NCI-H2196 treated with DMSO at 0.1 percent for 48 hours (cell line): ENCODE measurements around the gene ATF2.
"Not testable (repeated sequence)": the region's sequence is repeated elsewhere in the genome, so short reads cannot be mapped to it uniquely, and the experiment has no call there.

ENCODE experiments used
- DNase-seq: peaks from one replicate; lab custom pipeline; 2025; ENCODE audit not compliant: unreplicated experiment; lab: John Stamatoyannopoulos, UW

ATF2 gene

DNA sequence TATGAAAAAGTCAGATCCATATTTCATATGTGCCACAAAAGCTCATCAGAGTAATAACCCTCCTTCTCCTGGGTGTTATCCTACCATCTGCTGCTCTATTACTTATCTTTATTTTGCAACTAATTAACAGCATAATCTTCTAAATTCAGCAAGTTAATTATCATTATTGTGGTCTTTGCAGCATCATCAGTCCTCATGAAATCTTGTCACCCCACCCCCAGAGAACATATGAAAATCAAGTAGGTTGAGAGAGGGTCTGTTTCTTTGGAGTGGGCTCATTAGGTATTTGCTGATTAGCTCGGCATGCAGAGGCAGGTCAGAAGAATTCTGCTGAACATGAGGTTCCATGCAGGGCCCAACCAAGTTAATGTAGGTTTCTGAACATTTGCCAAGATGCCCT, 64.8 kb downstream of the ATF2 start:
- DNase-seq, result no peak

DNA sequence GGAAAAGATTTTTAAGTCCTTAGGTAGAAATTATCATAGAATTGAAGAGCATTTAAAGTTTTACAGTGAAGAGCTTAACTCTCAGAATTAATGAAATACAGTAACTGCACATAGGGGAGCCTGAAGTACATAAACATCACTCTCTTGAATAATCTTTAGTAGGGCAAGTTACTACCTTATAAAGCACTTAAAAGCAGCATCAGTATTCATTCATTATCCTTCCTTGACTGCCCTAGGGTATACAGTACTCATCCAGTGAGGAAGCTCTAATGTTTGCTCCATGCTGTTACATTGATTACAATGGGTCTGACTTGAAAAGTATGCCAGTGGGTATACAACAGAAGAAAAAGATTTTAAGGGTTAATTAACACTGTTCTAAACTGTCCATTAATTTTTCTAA, 66.5 kb downstream of the ATF2 start:
- DNase-seq, result no peak

DNA sequence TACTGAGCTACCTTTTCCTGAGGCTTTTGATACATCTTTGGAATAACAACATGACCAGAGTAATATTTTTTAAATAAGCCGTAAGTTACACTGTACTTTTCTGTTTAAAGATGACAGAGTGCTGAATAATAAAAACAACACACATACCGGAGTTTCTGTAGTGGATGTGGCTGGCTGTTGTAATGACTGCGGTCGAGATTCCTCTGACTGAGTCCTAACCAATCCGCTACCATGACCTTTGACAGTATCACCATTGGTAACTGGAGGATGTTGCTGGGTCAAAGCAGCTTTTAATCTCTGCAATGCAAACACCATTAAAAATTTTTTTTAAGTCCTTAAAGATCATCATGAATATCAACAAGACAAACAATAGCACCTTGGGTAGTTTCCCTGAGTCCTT, 70.7 kb downstream of the ATF2 start:
- DNase-seq, result no peak

DNA sequence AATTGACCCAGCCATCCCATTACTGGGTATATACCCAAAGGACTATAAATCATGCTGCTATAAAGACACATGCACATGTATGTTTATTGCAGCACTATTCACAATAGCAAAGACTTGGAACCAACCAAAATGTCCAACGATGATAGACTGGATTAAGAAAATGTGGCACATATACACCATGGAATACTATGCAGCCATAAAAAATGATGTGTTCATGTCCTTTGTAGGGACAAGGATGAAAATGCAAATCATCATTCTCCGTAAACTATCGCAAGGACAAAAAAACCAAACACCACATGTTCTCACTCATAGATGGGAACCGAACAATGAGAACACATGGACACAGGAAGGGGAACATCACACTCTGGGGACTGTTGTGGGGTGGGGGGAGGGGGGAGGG, 83.9 kb downstream of the ATF2 start:
- DNase-seq, result not testable (repeated sequence)

DNA sequence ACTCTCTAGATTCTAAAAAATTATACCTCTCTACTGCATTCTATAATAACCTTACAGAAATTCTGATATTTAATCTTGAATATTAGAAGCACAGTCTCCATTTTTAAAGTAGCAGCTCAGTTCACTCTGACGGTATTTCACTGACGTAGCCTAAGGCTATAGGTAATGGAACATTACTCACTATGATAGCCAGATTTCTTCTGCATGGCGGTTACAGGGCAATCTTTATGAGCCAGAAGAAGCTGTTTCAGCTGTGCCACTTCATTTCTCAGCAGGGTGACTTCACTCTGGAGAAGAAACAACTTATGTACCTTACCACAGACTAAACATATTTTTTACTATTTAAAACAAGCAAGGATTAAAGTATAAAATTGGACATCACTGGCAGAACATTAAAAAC, 87.5 kb downstream of the ATF2 start:
- DNase-seq, result no peak

DNA sequence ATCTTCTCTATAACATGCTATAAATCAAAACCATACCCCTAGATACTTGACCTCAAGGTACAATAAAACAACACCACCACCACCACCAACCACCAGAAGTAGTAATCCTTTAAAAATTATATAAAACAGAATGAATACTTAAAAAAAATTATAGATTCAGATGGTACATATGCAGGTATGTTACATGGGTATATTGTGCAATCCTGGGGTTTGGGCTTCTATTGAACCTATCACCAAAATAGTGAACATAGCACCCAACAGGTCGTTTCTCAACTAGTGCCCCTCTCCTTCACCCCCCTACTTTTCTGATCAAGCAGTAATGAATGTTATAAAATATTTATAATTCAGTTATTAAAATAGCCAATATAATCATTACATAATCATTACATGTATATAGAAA, 91.7 kb downstream of the ATF2 start:
- DNase-seq, result no peak

DNA sequence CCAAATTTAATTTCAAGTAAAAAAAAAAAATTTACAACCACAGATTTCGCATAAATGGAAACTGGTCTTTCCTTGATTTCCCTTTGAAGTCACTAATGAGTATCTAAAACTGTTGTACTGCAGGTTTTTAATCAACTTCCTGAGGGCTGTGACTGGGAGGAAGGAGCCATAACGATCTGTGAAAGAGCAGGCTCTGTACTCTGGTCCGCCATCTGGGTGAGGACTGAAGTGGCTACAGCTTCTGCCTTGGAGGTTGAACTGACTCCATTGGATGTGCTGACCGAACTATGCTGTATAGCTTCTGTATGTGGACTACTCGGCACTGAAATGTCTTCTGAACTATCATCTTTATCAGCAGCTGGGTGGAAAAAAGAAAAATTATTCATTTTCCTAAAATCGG, 93.5 kb downstream of the ATF2 start:
- no peak for DNase-seq

DNA sequence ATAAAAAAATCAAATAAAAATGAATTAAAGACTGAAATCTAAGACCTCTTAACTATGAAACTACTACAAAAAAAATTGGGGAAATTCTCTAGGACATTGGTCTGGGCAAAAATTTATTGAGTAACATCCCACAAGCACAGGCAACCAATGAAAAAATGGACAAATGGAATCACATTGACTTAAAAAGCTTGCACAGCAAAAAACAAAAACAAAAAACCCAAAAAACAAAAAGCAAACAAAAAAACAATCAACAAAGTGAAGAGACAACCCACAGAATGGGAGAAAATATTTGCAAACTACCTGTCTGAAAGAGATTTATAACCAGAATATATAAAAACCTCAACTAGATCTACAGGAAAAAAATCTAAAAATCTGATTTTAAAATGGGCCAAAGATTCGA, 99.5 kb downstream of the ATF2 start:
- DNase-seq, result no peak

DNA sequence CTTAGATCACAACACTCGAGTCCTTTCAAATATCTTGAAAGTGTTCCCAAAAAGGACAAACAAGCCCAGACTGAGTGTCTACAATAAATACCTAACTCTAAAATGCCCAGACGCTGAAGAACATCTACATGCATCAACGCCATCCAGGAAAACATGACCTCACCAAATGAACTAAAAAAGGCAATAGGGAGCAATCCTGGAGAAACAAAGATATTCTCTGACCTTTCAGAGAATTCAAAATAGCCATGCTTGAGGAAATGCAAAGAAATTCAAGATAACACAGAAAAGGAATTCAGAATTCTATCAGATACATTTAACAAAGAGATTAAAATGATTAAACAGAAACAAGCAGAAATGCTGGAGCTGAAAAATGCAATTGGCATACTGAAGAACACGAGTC, 101.6 kb downstream of the ATF2 start:
- no peak for DNase-seq

DNA sequence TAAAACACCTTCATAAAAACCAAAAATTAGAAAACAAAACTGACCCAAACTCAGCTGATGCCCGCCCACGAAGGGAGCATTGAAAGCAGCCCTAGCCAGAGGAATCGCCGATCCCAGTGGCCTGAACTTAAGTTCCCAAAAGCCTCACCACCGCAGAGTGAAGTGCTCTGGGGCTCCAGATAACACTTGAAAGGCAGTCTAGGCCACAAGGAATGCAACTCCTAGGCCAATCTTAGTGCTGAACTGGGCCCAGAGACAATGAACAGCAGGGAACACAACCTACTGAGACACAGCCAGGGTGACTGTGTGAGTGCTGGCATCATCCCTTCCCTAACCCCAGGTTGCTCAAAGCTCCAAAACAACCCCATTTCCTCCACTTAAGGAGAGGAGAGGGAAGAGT, 103.2 kb downstream of the ATF2 start:
- no peak for DNase-seq

DNA sequence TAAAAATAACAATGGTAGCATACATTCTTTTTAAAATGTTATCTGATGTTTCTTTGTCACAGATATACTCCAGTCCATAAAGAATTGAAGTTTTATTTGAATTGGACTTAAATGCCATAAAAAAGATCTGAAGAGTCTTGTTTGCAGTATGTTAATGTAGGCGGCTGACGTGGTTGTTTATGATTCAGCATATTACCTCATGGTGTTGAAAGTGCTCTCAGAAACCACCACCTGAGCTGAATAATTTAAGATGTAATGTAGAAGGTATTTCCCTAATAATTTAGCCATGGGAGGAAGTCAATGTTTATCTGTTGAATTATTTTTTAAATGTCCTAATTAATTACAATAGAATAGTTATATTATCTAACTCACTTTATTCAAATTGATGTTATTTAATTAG, 104.3 kb downstream of the ATF2 start:
- no peak for DNase-seq

DNA sequence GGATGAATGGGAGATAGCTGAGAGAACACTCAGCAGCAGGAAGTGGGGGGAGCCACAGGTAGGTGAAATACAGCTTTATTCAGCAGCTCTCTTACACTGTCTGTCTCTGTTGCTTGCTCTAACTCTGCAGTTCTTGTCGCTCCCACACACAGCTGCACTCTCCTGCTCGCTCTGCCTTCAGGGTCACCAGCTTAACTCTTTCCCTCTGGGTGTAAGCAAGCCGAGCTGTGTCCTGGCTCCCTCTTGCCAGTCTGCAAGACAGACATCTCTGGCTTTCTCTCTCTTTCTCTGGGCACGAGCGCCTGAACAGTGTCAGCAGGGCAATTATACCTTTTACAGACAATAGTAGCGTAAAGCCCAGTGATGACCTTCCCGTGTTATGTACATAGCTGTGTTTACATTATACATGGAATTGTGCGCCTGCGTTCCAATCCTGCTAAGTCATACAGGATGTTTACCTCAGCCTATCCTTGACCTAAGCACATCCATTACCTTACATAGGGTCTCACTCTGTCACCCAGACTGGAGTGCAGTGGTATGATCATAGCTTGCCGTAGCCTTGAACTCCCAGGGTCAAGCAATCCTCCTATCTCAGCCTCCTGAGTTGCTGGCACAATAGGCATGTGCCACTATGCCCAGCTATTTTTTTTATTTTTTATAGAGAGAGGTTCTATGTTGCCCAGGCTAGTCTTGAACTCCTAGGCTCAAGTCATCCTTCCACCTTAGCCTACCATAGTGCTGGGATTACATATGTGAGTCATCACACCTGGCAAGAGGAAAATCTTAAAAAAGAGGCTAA, 105.0 kb downstream of the ATF2 start:
- DNase-seq, result no peak

DNA sequence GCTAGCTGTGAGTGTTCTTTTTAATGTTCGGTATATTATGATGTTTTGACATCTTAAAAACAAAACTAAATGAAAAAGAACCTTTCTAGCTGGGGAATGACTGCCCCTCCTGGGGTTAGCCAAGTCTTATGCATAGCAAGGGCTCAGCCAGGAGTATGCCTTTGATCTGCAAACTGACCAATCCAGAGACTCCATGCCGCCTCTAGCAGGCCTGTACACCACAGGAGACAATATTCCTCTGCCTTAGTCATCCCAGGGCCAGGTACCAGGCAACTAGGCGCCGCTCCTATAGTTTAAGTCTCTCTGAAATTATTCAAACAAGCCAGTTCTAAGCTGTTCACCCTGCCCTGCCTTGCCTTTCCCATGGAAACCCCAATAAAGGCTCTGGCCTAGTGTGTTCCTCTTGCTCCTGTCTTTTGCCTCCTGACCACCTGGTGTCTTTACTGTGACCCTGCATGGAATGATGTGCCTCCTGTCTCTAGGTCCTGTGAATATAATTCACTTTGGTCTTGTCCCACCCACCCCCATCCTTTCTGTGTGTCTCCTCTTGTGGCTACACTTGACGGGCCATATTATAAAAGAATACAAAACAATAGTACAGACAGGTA, 110.8 kb downstream of the ATF2 start:
- no peak for DNase-seq

DNA sequence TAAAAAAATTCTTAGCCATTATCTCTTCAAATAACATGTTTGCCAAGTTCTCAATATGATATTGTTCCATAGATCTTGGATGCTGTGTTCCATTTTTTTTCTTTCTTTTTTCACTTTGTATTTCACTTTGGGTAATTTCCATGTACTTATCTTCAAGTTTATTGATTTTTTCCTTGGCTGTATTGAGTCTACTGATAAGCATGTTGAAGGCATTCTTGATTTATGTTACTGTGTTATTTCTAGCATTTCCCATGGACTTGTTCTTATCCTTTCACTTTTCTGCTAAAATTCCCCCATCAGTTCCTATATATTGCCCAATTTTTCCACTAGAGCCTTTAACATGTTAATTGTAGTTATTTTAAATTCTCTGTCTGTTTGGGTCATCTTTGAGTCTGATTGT, 112.0 kb downstream of the ATF2 start:
- no peak for DNase-seq

DNA sequence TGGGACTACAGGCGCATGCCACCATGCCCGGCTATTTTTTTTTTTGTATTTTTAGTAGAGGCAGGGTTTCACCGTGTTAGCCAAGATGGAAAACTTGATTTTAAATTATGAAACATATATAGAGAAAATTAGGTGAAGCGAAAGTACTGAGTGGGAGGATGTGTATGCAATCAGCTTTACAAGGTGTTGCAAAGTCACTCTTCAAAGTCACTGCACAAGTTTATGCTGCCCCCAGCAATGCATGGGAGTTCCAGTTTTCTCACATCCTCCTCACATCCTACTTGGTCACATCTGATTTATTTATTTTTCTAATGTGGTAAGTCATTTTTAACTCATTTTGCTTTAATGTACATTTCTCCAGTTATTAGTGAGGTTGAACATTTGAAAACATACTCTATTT, 113.7 kb downstream of the ATF2 start:
- no peak for DNase-seq

DNA sequence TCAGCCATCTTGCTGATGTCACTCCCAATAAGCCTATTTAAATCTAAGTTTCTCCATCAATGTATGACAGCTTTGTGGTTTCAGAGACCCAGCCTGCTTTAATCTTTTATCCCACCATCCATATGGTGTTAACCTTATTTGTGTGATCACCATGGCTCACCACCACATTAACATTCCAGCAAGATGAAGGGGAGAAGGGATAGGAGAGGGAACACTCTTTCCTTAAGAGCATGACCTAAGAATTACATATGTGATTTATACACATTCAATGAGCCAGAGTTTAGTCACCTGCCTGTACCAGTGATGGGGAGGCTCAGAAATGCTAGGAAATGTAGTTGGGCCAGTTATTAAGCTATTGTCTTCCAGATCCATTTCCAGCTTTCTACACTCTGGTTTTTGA, 118.3 kb downstream of the ATF2 start:
- DNase-seq, result no peak

DNA sequence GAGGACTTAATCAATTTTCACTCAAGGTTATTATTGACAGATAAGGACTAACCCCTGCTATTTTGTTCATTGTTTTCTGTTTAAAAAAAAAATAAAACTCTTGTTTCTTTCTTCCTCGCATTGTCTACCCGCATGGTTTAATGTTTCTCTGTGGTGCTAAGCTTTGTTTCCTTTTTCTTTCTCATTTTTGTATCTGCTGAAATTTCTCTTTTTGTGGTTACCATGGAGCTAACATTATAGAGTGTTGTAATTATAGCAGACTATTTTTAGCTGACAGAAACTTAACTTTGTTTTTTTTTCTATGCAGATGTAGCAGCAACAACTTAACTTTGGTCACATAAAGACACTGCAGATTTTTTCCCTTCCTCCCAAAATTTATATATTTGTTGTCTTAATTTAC, 119.7 kb downstream of the ATF2 start:
- no peak for DNase-seq

DNA sequence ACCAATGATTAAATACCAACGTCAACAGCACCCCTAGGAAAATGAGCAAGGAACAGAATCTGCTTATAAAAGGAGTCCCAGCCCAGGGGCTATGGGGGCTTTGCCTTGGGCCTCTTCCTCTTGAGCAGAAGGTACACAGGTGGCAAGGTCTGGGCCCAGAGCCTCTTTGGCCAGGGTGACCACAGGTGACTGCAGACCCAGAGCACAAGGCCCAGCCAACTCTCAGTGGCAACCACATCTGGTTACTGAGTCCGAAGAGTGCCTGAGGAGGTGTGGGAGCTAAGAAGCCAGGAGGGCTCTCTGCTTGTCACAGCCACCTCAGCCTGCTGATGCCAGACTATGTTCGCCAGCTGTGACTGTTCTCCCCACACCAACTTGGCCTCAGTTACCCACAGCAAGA, 128.5 kb downstream of the ATF2 start:
- no peak for DNase-seq

DNA sequence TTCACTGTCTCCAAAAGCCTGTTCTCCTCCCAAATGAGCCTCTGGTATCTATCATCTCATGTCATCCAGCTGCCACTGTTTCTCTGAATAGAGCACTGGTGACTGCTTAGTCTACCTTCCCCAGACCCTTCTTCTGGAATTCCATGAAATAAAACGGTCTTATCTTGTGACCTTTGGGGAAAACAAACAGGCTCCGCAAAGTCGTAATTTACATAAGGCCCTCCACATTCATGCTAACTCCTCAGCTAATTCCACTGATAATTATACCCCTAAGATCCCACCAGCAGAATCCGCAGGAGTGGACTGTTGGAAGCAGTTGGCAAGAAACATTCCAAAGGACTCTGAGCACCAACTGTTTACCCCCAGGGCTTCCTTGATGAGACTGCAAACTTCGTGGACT, 129.0 kb downstream of the ATF2 start:
- no peak for DNase-seq

DNA sequence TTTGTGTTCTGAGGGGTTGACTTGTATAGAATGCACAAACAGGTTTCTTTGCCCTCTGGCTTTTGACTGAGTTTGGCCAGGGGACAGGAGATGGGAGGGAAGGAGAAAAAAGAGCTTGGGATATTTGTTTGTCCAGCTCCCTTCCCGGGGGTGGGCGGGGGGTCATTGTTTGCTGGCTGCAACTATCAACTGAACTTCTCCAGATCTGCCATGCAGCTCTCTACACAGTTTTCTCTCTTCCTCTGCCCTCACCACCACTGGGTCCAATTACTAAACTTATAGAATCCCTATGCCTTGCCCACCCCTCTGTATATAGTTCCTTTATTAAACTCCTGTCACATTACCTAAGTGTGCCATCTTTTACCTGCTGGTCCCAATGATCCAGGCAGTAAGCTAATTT, 130.1 kb downstream of the ATF2 start:
- DNase-seq, result no peak

DNA sequence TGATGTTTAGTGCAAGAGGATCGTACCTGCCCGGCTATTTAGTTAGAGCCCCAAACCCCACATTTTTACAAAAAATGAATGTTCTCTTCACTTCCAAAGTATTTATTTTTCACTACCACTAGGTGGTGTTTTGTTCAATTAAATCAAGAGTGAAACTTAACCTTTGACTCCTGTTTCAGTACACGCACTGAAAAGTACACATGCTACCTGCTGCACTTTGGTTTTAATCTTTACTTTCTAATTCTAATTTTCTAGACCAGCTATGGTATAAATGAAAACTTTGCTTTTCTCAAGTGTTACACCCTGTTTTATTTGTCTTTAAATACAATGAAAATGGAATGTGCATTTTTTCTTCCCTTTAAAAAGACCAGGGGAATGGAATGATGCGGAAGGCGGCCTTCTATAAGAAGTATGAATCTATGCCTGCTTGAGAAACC, 131.4 kb downstream of the ATF2 start:
- DNase-seq, result no peak

DNA sequence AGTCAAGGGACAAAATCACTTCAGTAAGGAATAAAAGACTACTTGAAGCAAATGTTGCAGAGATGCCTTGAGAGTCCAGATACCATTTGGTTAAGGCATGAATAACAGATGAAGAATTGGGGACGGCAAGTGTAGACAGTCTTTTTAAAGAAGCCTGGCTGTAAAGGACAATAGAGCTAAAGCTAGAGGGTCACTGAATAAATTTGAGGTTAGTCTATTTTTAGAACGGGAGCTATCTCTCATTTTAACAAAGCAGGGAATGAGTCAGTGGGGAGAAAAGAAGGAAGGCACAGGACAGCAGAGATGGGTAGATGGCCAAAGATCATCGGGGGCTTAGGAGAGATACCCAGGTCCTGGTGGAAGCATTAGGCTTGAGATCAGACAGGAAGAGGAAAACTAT, 132.2 kb downstream of the ATF2 start:
- no peak for DNase-seq

DNA sequence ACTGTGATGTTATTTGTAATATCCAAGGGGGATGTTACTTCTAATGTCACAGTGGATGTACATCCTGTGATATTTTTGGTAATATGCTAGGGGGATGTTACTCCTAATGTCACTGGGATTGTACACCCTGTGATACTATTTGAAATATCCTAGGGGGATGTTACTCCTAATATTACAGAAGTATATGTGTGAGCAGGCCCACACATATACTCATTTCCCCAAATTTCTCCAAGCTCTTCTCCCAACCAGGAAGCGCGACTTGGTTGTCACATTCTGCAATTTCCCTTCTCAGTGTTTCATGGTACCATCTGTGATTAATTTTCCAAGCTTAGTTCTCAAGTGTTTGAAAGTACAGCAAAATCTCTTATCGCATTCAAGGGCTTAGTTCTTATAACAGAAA, 133.3 kb downstream of the ATF2 start:
- DNase-seq, result no peak
